ENCODE measurements around the gene ESRRB. TPM values are rescaled to one million over a fixed set of nuclear protein-coding genes. Genes with fewer than 3 reads are reported as not detected.

The ESRRB gene
- total RNA-seq, 1 experiment from 2014 or later, result 0.71 TPM

DNA sequence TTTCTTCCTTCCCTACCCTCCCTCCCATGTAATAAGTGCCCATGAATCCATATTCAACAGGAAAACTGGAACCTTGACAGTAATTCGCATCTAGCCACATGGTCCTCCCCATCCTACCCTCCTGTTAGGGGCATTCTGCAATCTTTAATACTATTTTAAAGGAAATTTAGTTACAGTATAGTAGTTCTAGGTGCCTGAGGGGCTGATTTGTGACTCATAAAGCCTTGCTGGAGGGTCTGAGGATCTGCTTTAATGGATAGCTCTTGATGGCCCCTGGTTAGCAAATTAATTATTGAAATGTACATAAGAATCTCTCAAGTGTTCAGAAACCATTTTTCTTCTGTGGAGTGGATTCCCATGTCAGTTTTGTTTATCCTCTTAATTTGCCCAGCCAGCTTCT lies 54.1 kb downstream of the ESRRB start:
- DNase-seq (ENCODE audit: low read depth), result no peak
- in situ Hi-C loops (cut with HindIII; ENCODE audit: low pct_unique_long_range_greater_than_20kb, low sequenced_read_pairs), result no loop called here

GRCh38 chr14:76430475-76430980 lies 54.6 kb downstream of the ESRRB start:
- DNase-seq (ENCODE audit: low read depth), result no peak
- in situ Hi-C loops (cut with HindIII; ENCODE audit: low pct_unique_long_range_greater_than_20kb, low sequenced_read_pairs), result no loop called here

GRCh38 chr14:76431538-76431937 lies 55.6 kb downstream of the ESRRB start:
- in situ Hi-C loops (cut with HindIII; ENCODE audit: low pct_unique_long_range_greater_than_20kb, low sequenced_read_pairs), result no loop called here

DNA sequence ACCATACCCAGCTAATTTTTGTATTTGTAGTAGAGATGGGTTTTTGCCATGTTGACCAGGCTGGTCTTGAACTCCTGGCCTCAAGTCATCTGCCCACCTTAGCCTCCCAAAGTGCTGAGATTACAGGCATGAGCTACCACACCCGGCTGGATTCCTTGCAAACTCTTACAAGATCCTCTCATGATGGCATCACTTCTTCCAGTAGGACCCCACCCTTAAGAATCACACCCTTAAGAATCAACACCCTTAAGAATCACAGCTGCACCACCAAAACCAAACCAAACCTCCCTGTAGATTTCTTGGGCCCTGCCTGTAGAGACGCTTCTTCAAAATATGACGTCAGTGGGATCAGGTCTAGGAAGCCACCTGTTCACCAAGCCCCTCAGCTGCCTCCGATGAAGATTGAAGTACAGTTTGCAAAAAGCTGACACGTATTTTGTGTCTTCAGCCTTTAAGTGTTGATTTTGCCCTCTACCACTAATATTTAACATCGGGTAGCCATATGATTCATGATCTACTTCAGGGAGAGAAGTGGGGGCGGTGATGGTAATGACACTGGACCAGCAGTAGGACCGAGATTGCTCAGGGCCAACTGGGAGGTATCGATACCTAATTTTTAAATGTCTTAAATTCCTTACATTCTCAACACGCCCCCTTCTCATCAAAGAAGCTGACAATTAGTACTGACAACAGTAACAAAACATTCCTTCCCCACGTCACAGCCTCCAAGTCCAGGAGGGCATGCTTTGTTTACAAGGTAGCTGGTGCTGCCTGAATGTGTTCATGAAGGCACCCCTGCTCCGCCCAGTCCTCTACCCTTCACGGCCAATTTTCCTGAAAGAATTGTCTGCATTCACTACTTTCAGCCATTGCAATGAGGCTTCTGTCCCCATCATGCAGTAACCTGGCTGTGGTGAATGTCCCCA lies 57.2 kb downstream of the ESRRB start:
- DNase-seq (ENCODE audit: low read depth), result no peak
- in situ Hi-C loops (cut with HindIII; ENCODE audit: low pct_unique_long_range_greater_than_20kb, low sequenced_read_pairs), result no loop called here

More at GRCh38 chr14:76431538-76431937, 55.6 kb downstream of the ESRRB start:
- no peak for DNase-seq (ENCODE audit: low read depth)

GRCh38 chr14:76434220-76434619 lies 58.3 kb downstream of the ESRRB start:
- in situ Hi-C loops (cut with HindIII; ENCODE audit: low pct_unique_long_range_greater_than_20kb, low sequenced_read_pairs), result no loop called here

GRCh38 chr14:76439237-76439775 lies 63.4 kb downstream of the ESRRB start:
- no peak for DNase-seq (ENCODE audit: low read depth)
- in situ Hi-C loops (cut with HindIII; ENCODE audit: low pct_unique_long_range_greater_than_20kb, low sequenced_read_pairs), result no loop called here

More at GRCh38 chr14:76434220-76434619, 58.3 kb downstream of the ESRRB start:
- no peak for DNase-seq (ENCODE audit: low read depth)

DNA sequence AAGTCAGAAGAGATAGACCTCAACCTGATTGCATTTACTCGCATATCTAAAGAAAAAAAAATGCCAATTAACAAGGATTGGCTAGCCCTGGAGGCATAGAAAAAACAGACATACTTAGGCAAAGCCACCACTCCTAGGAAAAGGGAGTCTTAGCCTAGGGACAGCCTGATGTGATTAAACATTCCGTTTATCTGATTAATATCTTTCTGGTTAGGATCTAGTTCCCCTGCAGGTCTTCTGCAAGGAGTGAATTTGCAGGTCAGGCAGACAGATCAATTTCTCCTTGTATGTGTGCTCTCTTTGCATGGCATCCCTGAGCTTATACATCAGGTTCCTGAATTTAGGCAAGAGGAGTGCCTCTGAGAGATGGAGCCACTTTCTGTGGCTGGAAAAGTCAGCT lies 70.5 kb downstream of the ESRRB start:
- in situ Hi-C loops (cut with HindIII; ENCODE audit: low pct_unique_long_range_greater_than_20kb, low sequenced_read_pairs), result no loop called here
- DNase-seq (ENCODE audit: low read depth), result no peak

GRCh38 chr14:76446921-76447320 lies 71.0 kb downstream of the ESRRB start:
- in situ Hi-C loops (cut with HindIII; ENCODE audit: low pct_unique_long_range_greater_than_20kb, low sequenced_read_pairs), result no loop called here

GRCh38 chr14:76450476-76450875 lies 74.5 kb downstream of the ESRRB start:
- no peak for DNase-seq (ENCODE audit: low read depth)
- in situ Hi-C loops (cut with HindIII; ENCODE audit: low pct_unique_long_range_greater_than_20kb, low sequenced_read_pairs), result no loop called here

More at GRCh38 chr14:76446921-76447320, 71.0 kb downstream of the ESRRB start:
- no peak for DNase-seq (ENCODE audit: low read depth)

DNA sequence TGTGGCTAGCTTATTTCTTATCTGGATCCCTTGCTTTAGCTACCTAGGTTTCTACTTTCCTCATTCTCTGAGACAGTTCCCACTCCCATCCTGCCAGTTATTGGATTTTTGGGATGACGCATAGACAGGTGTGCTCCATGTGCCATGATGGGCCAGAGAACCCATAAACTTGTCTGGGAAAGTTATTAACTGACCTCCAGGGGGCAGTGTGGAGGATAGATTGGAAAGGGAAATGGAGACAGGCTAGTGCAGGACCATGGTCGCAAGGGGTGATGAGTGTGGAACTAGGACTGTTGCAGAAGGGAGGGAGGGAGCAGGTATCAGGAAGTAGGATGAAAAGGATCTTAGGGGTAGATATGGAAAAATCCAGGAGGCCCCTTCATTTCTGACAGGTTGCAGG lies 80.3 kb downstream of the ESRRB start:
- no peak for DNase-seq (ENCODE audit: low read depth)
- in situ Hi-C loops (cut with HindIII; ENCODE audit: low pct_unique_long_range_greater_than_20kb, low sequenced_read_pairs), result no loop called here

- in situ Hi-C loops (cut with HindIII; ENCODE audit: low pct_unique_long_range_greater_than_20kb, low sequenced_read_pairs), result no loop called here
- no peak for DNase-seq (ENCODE audit: low read depth)
Observed at GRCh38 chr14:76456891-76457586, 81.1 kb downstream of the ESRRB start.

DNA sequence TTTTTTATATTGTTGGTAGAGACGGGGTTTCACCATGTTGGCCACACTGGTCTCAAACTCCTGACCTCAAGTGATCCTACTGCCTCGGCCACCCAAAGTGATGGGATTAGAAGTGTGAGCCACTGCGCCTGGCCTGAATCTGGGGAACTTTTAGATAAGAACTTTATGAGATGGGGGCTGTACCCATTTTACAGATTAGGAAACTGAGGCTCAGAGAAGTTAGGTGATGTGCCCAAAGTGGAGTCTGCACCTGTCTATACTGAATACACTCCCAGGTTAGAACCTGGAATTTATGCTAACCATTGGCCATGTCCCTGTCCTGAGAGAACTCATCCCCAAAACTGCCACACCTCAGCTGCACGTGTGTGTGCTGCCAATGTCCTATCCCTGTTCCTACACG lies 81.9 kb downstream of the ESRRB start:
- in situ Hi-C loops (cut with HindIII; ENCODE audit: low pct_unique_long_range_greater_than_20kb, low sequenced_read_pairs), result no loop called here
- DNase-seq (ENCODE audit: low read depth), result no peak

DNA sequence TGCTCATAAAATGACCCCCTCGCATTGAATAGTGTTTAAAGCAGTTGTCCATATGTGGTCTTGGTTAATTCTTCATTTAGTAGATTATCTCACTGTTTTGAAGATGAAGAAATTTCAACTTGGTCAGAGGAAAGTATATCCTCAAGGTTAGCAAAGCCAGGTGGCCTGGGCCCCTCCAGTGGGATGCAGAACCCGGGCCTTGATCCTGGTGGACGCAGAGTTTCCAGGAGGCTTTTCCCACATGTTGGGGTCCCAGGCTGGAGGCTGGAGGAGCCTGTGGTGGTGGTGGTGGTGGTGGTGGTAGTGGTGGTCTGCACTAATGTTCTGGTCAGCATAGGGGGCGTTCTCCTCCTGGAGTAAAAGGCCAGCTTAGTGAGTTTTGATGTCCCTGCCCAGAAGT lies 85.9 kb downstream of the ESRRB start:
- no peak for DNase-seq (ENCODE audit: low read depth)
- in situ Hi-C loops (cut with HindIII; ENCODE audit: low pct_unique_long_range_greater_than_20kb, low sequenced_read_pairs), result no loop called here

DNA sequence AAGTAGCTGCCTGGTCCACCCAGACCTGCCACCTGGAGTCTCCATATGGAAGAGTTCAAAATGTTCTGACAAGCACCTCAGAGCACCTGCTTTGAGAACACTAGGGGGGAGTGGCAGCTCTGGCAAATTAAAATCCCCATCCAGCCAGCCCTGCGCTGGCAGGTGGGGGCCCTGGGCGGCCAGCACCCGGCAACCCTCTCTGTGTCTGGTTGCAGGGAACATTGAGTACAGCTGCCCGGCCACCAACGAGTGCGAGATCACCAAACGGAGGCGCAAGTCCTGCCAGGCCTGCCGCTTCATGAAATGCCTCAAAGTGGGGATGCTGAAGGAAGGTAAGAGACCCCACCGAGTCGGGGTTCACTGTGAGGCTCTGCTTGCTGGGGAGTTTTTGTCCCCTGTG lies 86.4 kb downstream of the ESRRB start:
- no peak for DNase-seq (ENCODE audit: low read depth)
- in situ Hi-C loops (cut with HindIII; ENCODE audit: low pct_unique_long_range_greater_than_20kb, low sequenced_read_pairs), result no loop called here

DNA sequence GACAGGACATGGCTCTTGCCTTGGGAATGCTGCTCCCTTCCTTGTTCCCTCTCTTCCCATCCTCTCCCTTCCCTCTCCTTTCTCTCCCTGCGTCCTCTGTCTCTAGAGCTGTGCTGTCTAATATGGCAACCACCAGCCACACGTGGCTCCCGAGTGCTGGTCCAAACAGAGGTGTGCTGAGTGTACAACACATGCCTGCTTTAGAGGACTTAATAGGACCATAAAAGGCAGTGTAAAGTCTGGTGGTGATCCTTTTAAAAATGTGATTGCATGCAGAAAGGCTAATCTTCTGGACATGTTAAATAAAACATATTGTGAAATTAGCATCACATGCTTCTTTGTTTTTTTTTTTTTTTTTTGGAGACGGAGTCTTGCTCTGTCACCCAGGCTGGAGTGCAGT lies 87.2 kb downstream of the ESRRB start:
- in situ Hi-C loops (cut with HindIII; ENCODE audit: low pct_unique_long_range_greater_than_20kb, low sequenced_read_pairs), result no loop called here

GRCh38 chr14:76464856-76465255 lies 88.9 kb downstream of the ESRRB start:
- no peak for DNase-seq (ENCODE audit: low read depth)
- in situ Hi-C loops (cut with HindIII; ENCODE audit: low pct_unique_long_range_greater_than_20kb, low sequenced_read_pairs), result no loop called here

More for the DNA sequence above, 87.2 kb downstream of the ESRRB start:
- no peak for DNase-seq (ENCODE audit: low read depth)

DNA sequence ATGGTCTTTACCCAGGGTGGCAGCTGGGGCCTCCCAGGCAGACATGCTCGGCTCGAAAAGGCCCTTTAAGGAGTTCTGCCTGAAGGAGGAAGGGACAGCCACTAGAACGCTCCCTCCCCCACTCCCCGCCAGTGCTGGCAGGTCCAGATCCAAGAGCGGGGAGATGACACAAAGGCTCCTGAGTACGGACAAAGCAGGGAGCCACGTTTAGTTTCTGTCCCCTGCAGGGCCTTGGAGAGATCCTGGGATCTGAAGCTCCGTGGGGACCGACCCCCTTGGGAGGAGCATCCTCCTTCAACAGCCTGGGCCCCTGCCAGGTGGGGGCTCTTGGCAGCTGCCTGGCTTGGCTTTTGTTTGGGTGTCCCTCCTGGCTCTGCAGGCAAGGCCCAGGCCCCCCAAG lies 89.7 kb downstream of the ESRRB start:
- DNase-seq (ENCODE audit: low read depth), result no peak
- in situ Hi-C loops (cut with HindIII; ENCODE audit: low pct_unique_long_range_greater_than_20kb, low sequenced_read_pairs), result no loop called here

DNA sequence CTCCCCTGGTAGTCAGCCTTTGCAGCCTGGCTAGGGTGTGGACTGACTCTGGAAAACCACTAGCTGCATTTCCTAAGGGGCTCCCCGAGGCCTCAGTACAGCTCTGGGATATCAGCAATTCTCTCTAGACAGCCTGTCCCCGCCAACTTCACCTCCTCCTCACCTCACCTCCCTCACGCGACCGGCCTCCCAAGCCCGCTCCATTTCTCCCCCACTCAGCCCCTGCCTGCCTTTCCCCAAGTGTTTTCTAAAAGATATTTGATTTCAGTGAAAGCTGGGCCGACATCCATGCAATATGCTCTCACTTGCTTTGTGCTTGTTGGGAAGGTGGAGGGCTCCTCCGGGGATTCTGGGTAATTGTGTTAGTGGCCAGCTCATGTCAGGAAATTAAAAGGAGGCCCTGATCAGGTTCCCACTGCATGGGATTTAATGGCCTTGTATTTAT lies 91.8 kb downstream of the ESRRB start:
- no peak for DNase-seq (ENCODE audit: low read depth)
- in situ Hi-C loops (cut with HindIII; ENCODE audit: low pct_unique_long_range_greater_than_20kb, low sequenced_read_pairs), result no loop called here

- in situ Hi-C loops (cut with HindIII; ENCODE audit: low pct_unique_long_range_greater_than_20kb, low sequenced_read_pairs), result no loop called here
- DNase-seq (ENCODE audit: low read depth), result no peak
Observed at GRCh38 chr14:76472199-76472723, 96.3 kb downstream of the ESRRB start.

All from Caki2 (cell line).